A549 (cell line): Measurements from ENCODE around the gene PHLPP2.

Experiments used
- CBX2 ChIP-seq: fragments of 200-600 bp; sonication (generic); IDR thresholded peaks from 2 replicates; pipeline ENCODE4 v1.6.1; 2016; ENCODE audit warnings: low read depth, mild to moderate bottlenecking, borderline replicate concordance
- CEBPB ChIP-seq, 2 experiments: fragments of >200 bp in 1 of 2; sonication (Bioruptor Twin) in 1 of 2; formaldehyde crosslinking in 1 of 2; IDR thresholded peaks; 2 replicates each; pipeline ENCODE4 v1.6.1; 2012 to 2016
- CHD4 ChIP-seq: fragments of 200-600 bp; sonication (generic); IDR thresholded peaks from 2 replicates; pipeline ENCODE4 v1.6.1; 2016; ENCODE audit warnings: antibody characterized with exemption, mild to moderate bottlenecking, borderline replicate concordance
- EP300 ChIP-seq, 2 experiments: fragments of >200 bp; sonication (Bioruptor Twin); formaldehyde crosslinking; IDR thresholded peaks; 2 replicates in 1 of 2; 3 replicates in 1 of 2; pipeline ENCODE4 v1.6.1; 2016 to 2017
- MAZ ChIP-seq: fragments of 150-350 bp; IDR thresholded peaks from 2 replicates; pipeline ENCODE4 v1.6.1; 2014; ENCODE audit warnings: antibody characterized with exemption, low read depth, low read length, borderline replicate concordance
- POLR2A ChIP-seq: IDR thresholded peaks from 2 replicates; pipeline ENCODE4 v1.6.1; 2012; ENCODE audit warnings: mild to moderate bottlenecking, low read length
- RARB ChIP-seq: fragments of 250-450 bp; sonication (Bioruptor Pico); IDR thresholded peaks from 2 replicates; pipeline ENCODE4 v1.8.0; 2021; ENCODE audit warnings: mild to moderate bottlenecking, moderate library complexity
- RCOR1 ChIP-seq: fragments of 150-350 bp; IDR thresholded peaks from 2 replicates; pipeline ENCODE4 v1.6.1; 2014; ENCODE audit warnings: antibody characterized with exemption, low read length, low read depth
- RFX5 ChIP-seq: fragments of 450-650 bp; IDR thresholded peaks from 2 replicates; pipeline ENCODE4 v1.7.1; 2014; ENCODE audit warnings: antibody characterized with exemption, mild to moderate bottlenecking, moderate library complexity
- TF ChIP-seq, protein P1 (sequence below): IDR thresholded peaks from 2 replicates; pipeline ENCODE4 v1.6.1; 2012
- TF ChIP-seq, protein P2 (sequence below): fragments of 250-450 bp; sonication (Bioruptor Pico); IDR thresholded peaks from 2 replicates; pipeline ENCODE4 v1.5.0; 2021; ENCODE audit warnings: mild to moderate bottlenecking, moderate library complexity, borderline replicate concordance
- TF ChIP-seq, protein P3 (sequence below): fragments of >200 bp; sonication (Bioruptor Twin); formaldehyde crosslinking; IDR thresholded peaks from 3 replicates; pipeline ENCODE4 v1.5.1; 2016
- TF ChIP-seq, protein P4 (sequence below): fragments of 200-600 bp; sonication (generic); IDR thresholded peaks from 2 replicates; pipeline ENCODE4 v1.6.1; 2016; ENCODE audit warnings: antibody characterized with exemption, mild to moderate bottlenecking, moderate library complexity
- TF ChIP-seq, protein P5 (sequence below): fragments of 450-650 bp; IDR thresholded peaks from 2 replicates; pipeline ENCODE4 v1.6.1; 2014; ENCODE audit warnings: antibody characterized with exemption

DNA sequence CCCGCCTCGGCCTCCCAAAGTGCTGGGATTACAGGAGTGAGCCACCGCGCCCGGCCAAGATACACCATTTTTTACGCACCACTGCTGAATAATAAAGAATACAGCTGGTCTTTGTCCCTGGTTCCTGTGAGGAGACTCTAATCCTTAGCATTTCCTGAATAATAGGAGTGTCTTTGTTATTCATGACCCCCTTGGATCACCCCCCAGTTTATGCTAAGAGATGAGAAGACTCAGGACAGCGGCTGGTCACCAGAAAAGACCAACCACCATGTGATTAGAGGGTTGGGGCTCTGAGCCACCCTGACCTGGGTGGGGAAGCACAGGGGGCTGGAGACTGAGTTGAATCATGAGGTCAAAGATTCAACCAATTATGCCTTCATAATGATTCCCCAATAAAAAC is 17.3 kb downstream of the PHLPP2 start:
- TF ChIP-seq, protein P1, sequence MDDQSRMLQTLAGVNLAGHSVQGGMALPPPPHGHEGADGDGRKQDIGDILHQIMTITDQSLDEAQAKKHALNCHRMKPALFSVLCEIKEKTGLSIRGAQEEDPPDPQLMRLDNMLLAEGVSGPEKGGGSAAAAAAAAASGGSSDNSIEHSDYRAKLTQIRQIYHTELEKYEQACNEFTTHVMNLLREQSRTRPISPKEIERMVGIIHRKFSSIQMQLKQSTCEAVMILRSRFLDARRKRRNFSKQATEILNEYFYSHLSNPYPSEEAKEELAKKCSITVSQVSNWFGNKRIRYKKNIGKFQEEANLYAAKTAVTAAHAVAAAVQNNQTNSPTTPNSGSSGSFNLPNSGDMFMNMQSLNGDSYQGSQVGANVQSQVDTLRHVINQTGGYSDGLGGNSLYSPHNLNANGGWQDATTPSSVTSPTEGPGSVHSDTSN, result no peak
- TF ChIP-seq POLR2A (no peak), RARB (CRISPR knock-in tag) (no peak), MAZ (no peak), RCOR1 (no peak), CEBPB (IDR thresholded peaks at IDR 0.05) (no peak), RFX5 (no peak), EP300 (IDR thresholded peaks at IDR 0.05) (no peak), CBX2 (no peak), CHD4 (no peak)
- TF ChIP-seq, protein P2, sequence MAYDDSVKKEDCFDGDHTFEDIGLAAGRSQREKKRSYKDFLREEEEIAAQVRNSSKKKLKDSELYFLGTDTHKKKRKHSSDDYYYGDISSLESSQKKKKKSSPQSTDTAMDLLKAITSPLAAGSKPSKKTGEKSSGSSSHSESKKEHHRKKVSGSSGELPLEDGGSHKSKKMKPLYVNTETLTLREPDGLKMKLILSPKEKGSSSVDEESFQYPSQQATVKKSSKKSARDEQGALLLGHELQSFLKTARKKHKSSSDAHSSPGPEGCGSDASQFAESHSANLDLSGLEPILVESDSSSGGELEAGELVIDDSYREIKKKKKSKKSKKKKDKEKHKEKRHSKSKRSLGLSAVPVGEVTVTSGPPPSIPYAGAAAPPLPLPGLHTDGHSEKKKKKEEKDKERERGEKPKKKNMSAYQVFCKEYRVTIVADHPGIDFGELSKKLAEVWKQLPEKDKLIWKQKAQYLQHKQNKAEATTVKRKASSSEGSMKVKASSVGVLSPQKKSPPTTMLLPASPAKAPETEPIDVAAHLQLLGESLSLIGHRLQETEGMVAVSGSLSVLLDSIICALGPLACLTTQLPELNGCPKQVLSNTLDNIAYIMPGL (CRISPR knock-in tag), result no peak
- TF ChIP-seq, protein P3, sequence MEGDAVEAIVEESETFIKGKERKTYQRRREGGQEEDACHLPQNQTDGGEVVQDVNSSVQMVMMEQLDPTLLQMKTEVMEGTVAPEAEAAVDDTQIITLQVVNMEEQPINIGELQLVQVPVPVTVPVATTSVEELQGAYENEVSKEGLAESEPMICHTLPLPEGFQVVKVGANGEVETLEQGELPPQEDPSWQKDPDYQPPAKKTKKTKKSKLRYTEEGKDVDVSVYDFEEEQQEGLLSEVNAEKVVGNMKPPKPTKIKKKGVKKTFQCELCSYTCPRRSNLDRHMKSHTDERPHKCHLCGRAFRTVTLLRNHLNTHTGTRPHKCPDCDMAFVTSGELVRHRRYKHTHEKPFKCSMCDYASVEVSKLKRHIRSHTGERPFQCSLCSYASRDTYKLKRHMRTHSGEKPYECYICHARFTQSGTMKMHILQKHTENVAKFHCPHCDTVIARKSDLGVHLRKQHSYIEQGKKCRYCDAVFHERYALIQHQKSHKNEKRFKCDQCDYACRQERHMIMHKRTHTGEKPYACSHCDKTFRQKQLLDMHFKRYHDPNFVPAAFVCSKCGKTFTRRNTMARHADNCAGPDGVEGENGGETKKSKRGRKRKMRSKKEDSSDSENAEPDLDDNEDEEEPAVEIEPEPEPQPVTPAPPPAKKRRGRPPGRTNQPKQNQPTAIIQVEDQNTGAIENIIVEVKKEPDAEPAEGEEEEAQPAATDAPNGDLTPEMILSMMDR, result no peak
- TF ChIP-seq, protein P4, sequence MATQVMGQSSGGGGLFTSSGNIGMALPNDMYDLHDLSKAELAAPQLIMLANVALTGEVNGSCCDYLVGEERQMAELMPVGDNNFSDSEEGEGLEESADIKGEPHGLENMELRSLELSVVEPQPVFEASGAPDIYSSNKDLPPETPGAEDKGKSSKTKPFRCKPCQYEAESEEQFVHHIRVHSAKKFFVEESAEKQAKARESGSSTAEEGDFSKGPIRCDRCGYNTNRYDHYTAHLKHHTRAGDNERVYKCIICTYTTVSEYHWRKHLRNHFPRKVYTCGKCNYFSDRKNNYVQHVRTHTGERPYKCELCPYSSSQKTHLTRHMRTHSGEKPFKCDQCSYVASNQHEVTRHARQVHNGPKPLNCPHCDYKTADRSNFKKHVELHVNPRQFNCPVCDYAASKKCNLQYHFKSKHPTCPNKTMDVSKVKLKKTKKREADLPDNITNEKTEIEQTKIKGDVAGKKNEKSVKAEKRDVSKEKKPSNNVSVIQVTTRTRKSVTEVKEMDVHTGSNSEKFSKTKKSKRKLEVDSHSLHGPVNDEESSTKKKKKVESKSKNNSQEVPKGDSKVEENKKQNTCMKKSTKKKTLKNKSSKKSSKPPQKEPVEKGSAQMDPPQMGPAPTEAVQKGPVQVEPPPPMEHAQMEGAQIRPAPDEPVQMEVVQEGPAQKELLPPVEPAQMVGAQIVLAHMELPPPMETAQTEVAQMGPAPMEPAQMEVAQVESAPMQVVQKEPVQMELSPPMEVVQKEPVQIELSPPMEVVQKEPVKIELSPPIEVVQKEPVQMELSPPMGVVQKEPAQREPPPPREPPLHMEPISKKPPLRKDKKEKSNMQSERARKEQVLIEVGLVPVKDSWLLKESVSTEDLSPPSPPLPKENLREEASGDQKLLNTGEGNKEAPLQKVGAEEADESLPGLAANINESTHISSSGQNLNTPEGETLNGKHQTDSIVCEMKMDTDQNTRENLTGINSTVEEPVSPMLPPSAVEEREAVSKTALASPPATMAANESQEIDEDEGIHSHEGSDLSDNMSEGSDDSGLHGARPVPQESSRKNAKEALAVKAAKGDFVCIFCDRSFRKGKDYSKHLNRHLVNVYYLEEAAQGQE, result no peak
- TF ChIP-seq, protein P5, sequence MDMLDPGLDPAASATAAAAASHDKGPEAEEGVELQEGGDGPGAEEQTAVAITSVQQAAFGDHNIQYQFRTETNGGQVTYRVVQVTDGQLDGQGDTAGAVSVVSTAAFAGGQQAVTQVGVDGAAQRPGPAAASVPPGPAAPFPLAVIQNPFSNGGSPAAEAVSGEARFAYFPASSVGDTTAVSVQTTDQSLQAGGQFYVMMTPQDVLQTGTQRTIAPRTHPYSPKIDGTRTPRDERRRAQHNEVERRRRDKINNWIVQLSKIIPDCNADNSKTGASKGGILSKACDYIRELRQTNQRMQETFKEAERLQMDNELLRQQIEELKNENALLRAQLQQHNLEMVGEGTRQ, result no peak
